Transverse colon (tissue), 4 donors: Measurements from ENCODE around the gene GSK3B. TPM values are rescaled to one million over a fixed set of nuclear protein-coding genes. Genes with fewer than 3 reads are reported as not detected.

ENCODE experiments used
- DNase-seq: peaks from one replicate; pipeline ENCODE4 v3.0.0-alpha.2; 2019
- H3K27ac ChIP-seq, 4 donors: fragments of 200-600 bp; sonication (generic); 2 replicates each; pipeline ENCODE4 v1.5.1; 2016 to 2018; ENCODE audit warnings: inconsistent platforms in 4 of 4
- H3K27me3 ChIP-seq: fragments of 200-600 bp; sonication (generic); 2 replicates; pipeline ENCODE4 v1.5.1; 2017; ENCODE audit warnings: inconsistent platforms
- H3K36me3 ChIP-seq, 4 donors: fragments of 200-600 bp; sonication (generic); 2 replicates each; pipeline ENCODE4 v1.5.1; 2017 to 2019; ENCODE audit warnings: inconsistent platforms in 4 of 4
- H3K4me1 ChIP-seq, 4 donors: fragments of 200-600 bp; sonication (generic); 2 replicates each; pipeline ENCODE4 v1.5.1; 2017 to 2020; ENCODE audit warnings: inconsistent platforms in 4 of 4
- H3K4me3 ChIP-seq, 4 donors: fragments of 200-600 bp; sonication (generic); 1 replicate in 1 of 4; 2 replicates in 3 of 4; pipeline versions ENCODE4 v1.5.1 to v1.6.1; 2017 to 2019; ENCODE audit warnings: inconsistent platforms in 4 of 4
- H3K9me3 ChIP-seq, 2 donors: fragments of 200-600 bp; sonication (generic); 2 replicates each; pipeline ENCODE4 v1.5.1; 2017 to 2019; ENCODE audit warnings: inconsistent platforms in 2 of 2
- EP300 ChIP-seq: sonication (generic); formaldehyde crosslinking; IDR thresholded peaks from one replicate; pipeline ENCODE4 v1.6.1; 2017; ENCODE audit warnings: antibody characterized with exemption, low read depth
- POLR2A ChIP-seq: fragments of 450-650 bp; IDR thresholded peaks from one replicate; pipeline ENCODE4 v1.6.1; 2016; ENCODE audit warnings: antibody characterized with exemption, mild to moderate bottlenecking, moderate library complexity
- POLR2AphosphoS5 ChIP-seq, 3 donors: sonication (generic); formaldehyde crosslinking; IDR thresholded peaks; one replicate each; pipeline ENCODE4 v1.6.1; 2016; ENCODE audit warnings: antibody characterized with exemption in 3 of 3
- WGBS, 2 donors: methylation state at CpG; one replicate each; pipeline ENCODE4 v1.1.5; 2018; ENCODE audit warnings: low coverage in 1 of 2; 5-methylcytosine and 5-hydroxymethylcytosine counted together
- in situ Hi-C, 4 donors: fragments of 200-750 bp; cut with MboI; loops; one replicate each; pipeline versions ENCODE4 v1.15.0 to v1.15.1; 2017; ENCODE audit warnings: low sequenced_read_pairs in 3 of 4, low pct_ligation_motif_present in 1 of 4, low pct_unique_long_range_greater_than_20kb in 1 of 4
- intact Hi-C: fragments of 100-400 bp; cut with DNase I; formaldehyde crosslinking; loops from one replicate; pipeline ENCODE4 v1.15.1; 2023; ENCODE audit warnings: low total_unique reads
- total RNA-seq, 4 donors: library from RNA; depleted of rRNA; stranded (reverse); fragments of >200 nt; gene quantifications; one replicate each; pipeline ENCODE4 v1.1.0, GENCODE V29; 2016
- TF ChIP-seq, protein P1 (sequence below), 5 experiments: fragments of 200-600 bp in 3 of 5; fragments of 450-650 bp in 2 of 5; sonication (generic) in 3 of 5; IDR thresholded peaks; 1 replicate in 2 of 5; 2 replicates in 3 of 5; pipeline ENCODE4 v1.5.1; 2016 to 2017; ENCODE audit warnings: antibody characterized with exemption in 5 of 5, inconsistent platforms in 3 of 5, mild to moderate bottlenecking in 2 of 5, moderate library complexity in 1 of 5

The GSK3B gene
- total RNA-seq, 4 donors from 2014 or later = 14.7 to 35.9 (median 24.2) TPM

DNA sequence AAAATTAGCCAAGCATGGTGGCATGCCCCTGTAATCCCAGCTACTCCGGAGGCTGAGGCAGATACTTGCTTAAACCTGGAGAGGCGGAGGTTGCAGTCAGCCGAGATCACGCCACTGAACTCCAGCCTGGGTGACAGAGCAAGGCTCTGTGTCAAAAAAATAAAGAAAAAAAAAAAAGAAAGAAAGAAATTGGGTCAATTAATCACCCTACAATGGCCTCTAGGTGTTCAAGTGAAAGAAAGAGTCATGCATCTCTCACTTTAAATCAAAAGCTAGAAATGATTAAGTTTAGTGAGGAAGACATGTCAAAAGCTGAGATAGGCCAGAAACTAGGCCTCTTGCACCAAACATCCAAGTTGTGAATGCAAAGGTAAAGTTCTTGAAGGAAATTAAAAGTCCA is 44.9 kb upstream of the GSK3B start:
- no peaks in the 10 kb centered on the region for H3K4me1 ChIP-seq
- DNase-seq = no peak
- intact Hi-C loops (no loop called here), in situ Hi-C loops (no loop called here)
- H3K27ac ChIP-seq = no peak overlapping the region
- H3K4me3 ChIP-seq = no peak overlapping the region
- H3K36me3 ChIP-seq = no peaks in the 10 kb centered on the region
- no peaks in the 10 kb centered on the region for H3K9me3 ChIP-seq
- no peaks in the 10 kb centered on the region for H3K27me3 ChIP-seq
- WGBS, 2 donors = 97 to 98% methylated on average over 4 of the region's 4 CpGs
- TF ChIP-seq, protein P1, sequence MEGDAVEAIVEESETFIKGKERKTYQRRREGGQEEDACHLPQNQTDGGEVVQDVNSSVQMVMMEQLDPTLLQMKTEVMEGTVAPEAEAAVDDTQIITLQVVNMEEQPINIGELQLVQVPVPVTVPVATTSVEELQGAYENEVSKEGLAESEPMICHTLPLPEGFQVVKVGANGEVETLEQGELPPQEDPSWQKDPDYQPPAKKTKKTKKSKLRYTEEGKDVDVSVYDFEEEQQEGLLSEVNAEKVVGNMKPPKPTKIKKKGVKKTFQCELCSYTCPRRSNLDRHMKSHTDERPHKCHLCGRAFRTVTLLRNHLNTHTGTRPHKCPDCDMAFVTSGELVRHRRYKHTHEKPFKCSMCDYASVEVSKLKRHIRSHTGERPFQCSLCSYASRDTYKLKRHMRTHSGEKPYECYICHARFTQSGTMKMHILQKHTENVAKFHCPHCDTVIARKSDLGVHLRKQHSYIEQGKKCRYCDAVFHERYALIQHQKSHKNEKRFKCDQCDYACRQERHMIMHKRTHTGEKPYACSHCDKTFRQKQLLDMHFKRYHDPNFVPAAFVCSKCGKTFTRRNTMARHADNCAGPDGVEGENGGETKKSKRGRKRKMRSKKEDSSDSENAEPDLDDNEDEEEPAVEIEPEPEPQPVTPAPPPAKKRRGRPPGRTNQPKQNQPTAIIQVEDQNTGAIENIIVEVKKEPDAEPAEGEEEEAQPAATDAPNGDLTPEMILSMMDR (IDR thresholded peaks at IDR 0.05) = no peak
- TF ChIP-seq POLR2AphosphoS5 (IDR thresholded peaks at IDR 0.05) = no peak
- no peak for TF ChIP-seq EP300
- no peak for TF ChIP-seq POLR2A

DNA sequence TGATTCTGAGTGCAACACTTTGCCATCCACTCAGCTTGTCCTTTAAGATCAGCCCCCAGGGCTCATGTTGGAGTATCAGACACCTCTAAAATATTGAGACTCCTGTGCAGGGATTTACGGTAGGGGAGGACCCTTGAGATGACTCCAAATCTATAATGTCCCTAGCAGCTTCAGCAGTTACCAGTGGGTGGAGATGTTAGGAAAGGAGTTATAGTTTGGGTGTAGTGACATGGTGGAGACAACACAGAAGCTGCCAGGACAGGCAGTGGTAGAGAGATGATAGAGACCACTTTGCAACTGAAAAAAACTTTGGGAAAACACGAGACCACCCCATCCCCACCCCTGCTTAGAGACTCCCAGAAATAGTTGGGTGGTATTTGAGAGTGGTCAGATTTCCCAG is 43.3 kb upstream of the GSK3B start:
- 65% methylated on average over 2 of the region's 2 CpGs; no CpG with 5 or more reads in 1 of the 2 donors for WGBS, 2 donors
- no peak for DNase-seq
- H3K4me3 ChIP-seq = no peak overlapping the region
- no peaks in the 10 kb centered on the region for H3K4me1 ChIP-seq
- in situ Hi-C loops = no loop called here
- no peak for TF ChIP-seq POLR2AphosphoS5 (IDR thresholded peaks at IDR 0.05)
- TF ChIP-seq, protein P1 (IDR thresholded peaks at IDR 0.05) = no peak
- no peak for TF ChIP-seq EP300
- TF ChIP-seq POLR2A = no peak
- H3K27ac ChIP-seq = no peak overlapping the region
- H3K36me3 ChIP-seq = no peaks in the 10 kb centered on the region
- no peaks in the 10 kb centered on the region for H3K27me3 ChIP-seq
- intact Hi-C loops = no loop called here
- no peaks in the 10 kb centered on the region for H3K9me3 ChIP-seq

DNA sequence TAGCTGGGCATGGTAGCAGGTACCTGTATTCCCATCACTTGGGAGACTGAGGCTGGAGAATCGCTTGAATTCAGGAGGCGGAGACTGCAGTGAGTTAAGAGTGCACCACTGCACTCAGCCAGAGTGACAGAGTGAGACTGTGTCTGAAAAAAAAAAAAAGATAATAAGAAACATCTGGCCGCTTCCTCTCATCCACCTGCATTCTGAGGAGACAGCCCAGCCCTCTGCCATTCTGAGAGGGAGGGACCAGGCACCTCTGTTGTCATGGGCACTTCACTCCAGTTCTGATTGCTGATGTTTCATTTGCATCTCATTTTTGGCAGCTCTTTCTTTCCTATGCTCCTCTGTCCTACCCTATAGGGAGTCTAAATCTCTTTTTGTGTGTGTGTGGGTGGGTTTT is 36.4 kb upstream of the GSK3B start:
- 90% methylated on average over 3 of the region's 3 CpGs for WGBS, 2 donors
- Histone ChIP-seq H3K4me1 (no peaks in the 10 kb centered on the region), H3K9me3 (no peaks in the 10 kb centered on the region), H3K27me3 (no peaks in the 10 kb centered on the region), H3K27ac (no peak overlapping the region), H3K4me3 (no peak overlapping the region), H3K36me3 (no peaks in the 10 kb centered on the region)
- intact Hi-C loops (no loop called here), in situ Hi-C loops (no loop called here)
- TF ChIP-seq, protein P1 (IDR thresholded peaks at IDR 0.05) = no peak
- TF ChIP-seq POLR2AphosphoS5 (IDR thresholded peaks at IDR 0.05) = no peak
- TF ChIP-seq POLR2A = no peak
- no peak for TF ChIP-seq EP300
- no peak for DNase-seq

DNA sequence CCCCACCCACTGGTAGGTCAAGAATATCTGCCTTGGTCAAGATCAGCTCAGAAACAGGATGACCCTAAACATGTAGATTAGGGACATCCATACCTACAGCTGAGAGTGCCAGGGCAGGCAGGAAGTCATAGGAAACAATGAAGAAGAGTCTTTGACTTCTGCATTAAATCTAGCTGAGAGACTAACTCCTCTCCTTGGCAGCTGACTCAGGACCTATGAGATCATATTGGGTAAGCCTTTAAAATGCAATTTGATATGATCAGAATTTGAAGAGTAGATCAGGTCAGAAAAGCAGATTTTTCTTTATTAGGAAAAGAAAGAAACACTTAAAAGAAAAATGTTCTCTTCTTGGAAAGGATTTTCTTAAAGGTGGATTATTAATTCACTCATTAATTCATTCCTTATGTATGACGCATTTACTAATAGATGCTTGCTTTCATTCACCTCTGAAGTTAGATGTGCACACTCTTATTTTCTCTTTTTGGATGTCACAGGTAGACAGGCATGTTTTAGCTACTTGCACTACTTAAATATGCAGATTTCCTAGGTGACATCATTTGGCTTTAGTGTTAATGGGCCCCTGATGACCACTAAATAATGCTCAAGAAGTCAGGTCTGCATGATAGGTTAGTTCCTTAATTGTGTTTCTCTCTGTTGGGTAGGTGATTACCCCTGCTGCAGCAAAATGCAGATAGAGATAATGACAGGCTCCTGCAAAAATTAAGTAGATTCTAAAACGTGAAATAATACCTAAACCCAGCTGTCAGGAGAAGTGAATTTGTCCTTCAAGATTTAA is 35.7 kb upstream of the GSK3B start:
- no peak for DNase-seq
- Histone ChIP-seq H3K9me3 (no peaks in the 10 kb centered on the region), H3K4me3 (no peak overlapping the region), H3K4me1 (no peaks in the 10 kb centered on the region), H3K27me3 (no peaks in the 10 kb centered on the region), H3K36me3 (no peaks in the 10 kb centered on the region), H3K27ac (no peak overlapping the region)
- 86 to 91% methylated on average over 2 of the region's 2 CpGs for WGBS, 2 donors
- TF ChIP-seq POLR2AphosphoS5 (IDR thresholded peaks at IDR 0.05) = no peak
- no peak for TF ChIP-seq EP300
- no peak for TF ChIP-seq POLR2A
- TF ChIP-seq, protein P1 (IDR thresholded peaks at IDR 0.05) = no peak
- in situ Hi-C loops (no loop called here), intact Hi-C loops (no loop called here)
